Esophagus squamous epithelium (tissue), 5 donors: ENCODE results near the gene MOB2. TPM values are rescaled to one million over a fixed set of nuclear protein-coding genes. Genes with fewer than 3 reads are reported as not detected.

Experiments used
- DNase-seq: peaks from one replicate; lab custom pipeline; 2025; lab: John Stamatoyannopoulos, UW
- H3K27ac ChIP-seq, 4 donors: fragments of 200-600 bp; sonication (generic); one replicate each; pipeline ENCODE4 v1.5.1; 2016 to 2019; ENCODE audit warnings: mild to moderate bottlenecking in 1 of 4
- H3K27me3 ChIP-seq, 4 donors: fragments of 200-600 bp; sonication (generic); 1 replicate in 3 of 4; 2 replicates in 1 of 4; pipeline versions ENCODE4 v1.5.1 to v1.6.0; 2017 to 2021; ENCODE audit warnings: antibody characterized with exemption in 1 of 4
- H3K36me3 ChIP-seq, 3 donors: fragments of 200-600 bp; sonication (generic); one replicate each; pipeline ENCODE4 v1.5.1; 2016 to 2019
- H3K4me1 ChIP-seq, 3 donors: fragments of 200-600 bp; sonication (generic); one replicate each; pipeline ENCODE4 v1.5.1; 2017 to 2019
- H3K4me3 ChIP-seq, 4 donors: fragments of 200-600 bp; sonication (generic); 1 replicate in 3 of 4; 2 replicates in 1 of 4; pipeline ENCODE4 v1.5.1; 2016 to 2019; ENCODE audit warnings: mild to moderate bottlenecking in 2 of 4, moderate library complexity in 1 of 4
- H3K9me3 ChIP-seq, 3 donors: fragments of 200-600 bp; sonication (generic); one replicate each; pipeline ENCODE4 v1.5.1; 2016 to 2019
- CTCF ChIP-seq, 6 experiments: fragments of 450-650 bp in 4 of 6; fragments of 200-600 bp in 2 of 6; sonication (generic) in 2 of 6; IDR thresholded peaks; one replicate each; pipeline ENCODE4 v1.5.1; 2016 to 2019; ENCODE audit warnings: antibody characterized with exemption in 6 of 6, mild to moderate bottlenecking in 4 of 6, moderate library complexity in 4 of 6
- POLR2A ChIP-seq, 4 donors: fragments of 450-650 bp; IDR thresholded peaks; one replicate each; pipeline ENCODE4 v1.6.1; 2017; ENCODE audit warnings: antibody characterized with exemption in 4 of 4, mild to moderate bottlenecking in 4 of 4, moderate library complexity in 3 of 4
- WGBS, 2 donors: methylation state at CpG; one replicate each; pipeline ENCODE4 v1.1.5; 2018; 5-methylcytosine and 5-hydroxymethylcytosine counted together
- intact Hi-C: fragments of 100-400 bp; cut with DNase I; formaldehyde crosslinking; loops from one replicate; pipeline ENCODE4 v1.15.0; 2022
- total RNA-seq, 4 donors: library from RNA; depleted of rRNA; stranded (reverse); fragments of >200 nt; gene quantifications; one replicate each; pipeline ENCODE4 v1.1.0, GENCODE V29; 2016
- donor health status: DM: yes; HTN: yes; CAD: no.

Gene MOB2
- total RNA-seq, result 10 to 100 TPM; 21.5 to 45.0 (median 30.1) TPM

- no peak for DNase-seq
- Histone ChIP-seq H3K27ac (peak within 1 kb of the TSS; percentile 15 to 89 (median 82)), H3K4me1 (peaks cover 40 to 92% (median 73%) of the 10 kb centered on the region in 3 donors), H3K27me3 (no peaks in the 10 kb centered on the region), H3K4me3 (peak within 1 kb of the TSS; percentile 8 to 53 (median 42)), H3K36me3 (peaks cover 0 to 18% (median 0%) of the 10 kb centered on the region in 3 donors), H3K9me3 (no peaks in the 10 kb centered on the region)
- intact Hi-C loops, result no loop called here
- WGBS, 2 donors, result 23 to 44% methylated on average over 5 to 7 of the region's 31 CpGs
- TF ChIP-seq CTCF (IDR thresholded peaks at IDR 0.05) (no peak), POLR2A (IDR thresholded peaks at IDR 0.05) (no peak)
Measured at GRCh38 chr11:1486054-1486825, at the start of gene MOB2. TSS of gene MOB2 (minus strand) at chr11:1486779. CDS start at chr11:1486556, 223 bp downstream.

DNA sequence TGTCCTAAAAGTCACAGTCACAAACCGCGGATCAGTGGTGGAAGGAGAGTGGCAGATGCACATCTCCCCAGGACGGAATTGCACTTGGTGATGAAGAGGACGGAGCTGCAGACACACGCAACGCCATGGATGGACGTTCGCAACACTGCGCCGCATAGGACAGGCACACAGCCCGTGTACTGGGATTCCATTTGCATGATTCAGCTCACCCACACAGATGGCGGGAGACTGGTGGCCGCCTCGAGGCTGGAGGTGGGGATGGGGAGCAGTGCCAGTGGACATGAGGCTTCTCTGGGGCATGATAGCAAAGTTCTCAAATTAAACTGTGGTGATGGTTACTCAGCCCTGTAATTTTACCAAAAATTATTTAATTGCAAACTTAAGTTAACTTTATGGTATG is 48.1 kb upstream of the MOB2 start:
- no peak for TF ChIP-seq POLR2A (IDR thresholded peaks at IDR 0.05)
- TF ChIP-seq CTCF (IDR thresholded peaks at IDR 0.05), result no peak
- DNase-seq, result no peak
- peaks cover 33 to 80% (median 72%) of the 10 kb centered on the region in 3 donors for H3K4me1 ChIP-seq
- peaks cover 5 to 32% (median 6%) of the 10 kb centered on the region in 3 donors for H3K36me3 ChIP-seq
- H3K9me3 ChIP-seq, result peaks cover 0 to 4% (median 0%) of the 10 kb centered on the region in 3 donors
- H3K4me3 ChIP-seq, result no peak overlapping the region
- peaks cover 0 to 12% (median 0%) of the 10 kb centered on the region in 4 donors for H3K27me3 ChIP-seq
- intact Hi-C loops, result no loop called here
- WGBS, 2 donors, result 67 to 69% methylated on average over 12 of the region's 14 CpGs
- H3K27ac ChIP-seq, result no peak overlapping the region

DNA sequence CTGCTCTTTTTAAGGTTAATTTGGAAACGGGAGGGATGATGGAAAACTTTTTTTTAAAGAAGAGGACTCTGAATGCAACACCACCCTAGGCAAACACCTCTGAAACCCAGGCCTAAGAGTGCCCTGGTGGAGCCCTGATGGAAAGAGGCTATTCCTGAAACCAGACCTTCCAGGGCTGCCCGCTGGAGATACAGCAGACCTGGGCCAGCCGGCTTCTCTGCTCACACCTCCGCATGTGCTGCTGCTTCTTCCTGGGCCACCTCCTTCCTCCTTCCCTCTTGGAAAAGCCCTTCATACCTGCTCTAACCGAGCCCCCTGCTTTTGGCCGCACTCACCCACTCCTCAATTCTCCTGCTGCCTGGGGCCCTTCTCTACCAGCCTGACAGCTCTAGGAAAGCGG is 47.6 kb upstream of the MOB2 start:
- no peak for DNase-seq
- peaks cover 0 to 4% (median 0%) of the 10 kb centered on the region in 3 donors for H3K9me3 ChIP-seq
- peaks cover 0 to 12% (median 0%) of the 10 kb centered on the region in 4 donors for H3K27me3 ChIP-seq
- no peak overlapping the region for H3K27ac ChIP-seq
- H3K4me1 ChIP-seq, result peaks cover 33 to 85% (median 72%) of the 10 kb centered on the region in 3 donors
- 92 to 93% methylated on average over 6 to 7 of the region's 7 CpGs for WGBS, 2 donors
- H3K36me3 ChIP-seq, result peaks cover 5 to 37% (median 6%) of the 10 kb centered on the region in 3 donors
- no peak overlapping the region for H3K4me3 ChIP-seq
- intact Hi-C loops, result no loop called here
- TF ChIP-seq POLR2A (IDR thresholded peaks at IDR 0.05) (no peak), CTCF (IDR thresholded peaks at IDR 0.05) (no peak)

GRCh38 chr11:1533342-1533725 is 46.8 kb upstream of the MOB2 start:
- Histone ChIP-seq H3K27ac (peak overlapping the region; percentile 80 to 87 (median 84)), H3K4me1 (peaks cover 33 to 94% (median 72%) of the 10 kb centered on the region in 3 donors), H3K9me3 (peaks cover 0 to 3% (median 0%) of the 10 kb centered on the region in 3 donors), H3K27me3 (peaks cover 0 to 6% (median 0%) of the 10 kb centered on the region in 4 donors), H3K36me3 (peaks cover 5 to 40% (median 6%) of the 10 kb centered on the region in 3 donors), H3K4me3 (peak overlapping the region in 1 of 4 donors; percentile 3)
- 75 to 84% methylated on average over 8 to 10 of the region's 10 CpGs for WGBS, 2 donors
- intact Hi-C loops, result no loop called here
- no peak for DNase-seq
- TF ChIP-seq CTCF (IDR thresholded peaks at IDR 0.05) (no peak), POLR2A (IDR thresholded peaks at IDR 0.05) (no peak)
